ENCODE measurements around the gene PTTG1. TPM values are rescaled to one million over a fixed set of nuclear protein-coding genes. Genes with fewer than 3 reads are reported as not detected.
A peak's percentile ranks its signal among the peaks of the same experiment; 100 is the strongest.

PTTG1 gene
- total and polyA plus RNA-seq, 9 of the 15 experiments (the other 6 are each of a cell fraction or from before 2014, with no cell fraction given): 193 to 1,088 (median 349) TPM

DNA sequence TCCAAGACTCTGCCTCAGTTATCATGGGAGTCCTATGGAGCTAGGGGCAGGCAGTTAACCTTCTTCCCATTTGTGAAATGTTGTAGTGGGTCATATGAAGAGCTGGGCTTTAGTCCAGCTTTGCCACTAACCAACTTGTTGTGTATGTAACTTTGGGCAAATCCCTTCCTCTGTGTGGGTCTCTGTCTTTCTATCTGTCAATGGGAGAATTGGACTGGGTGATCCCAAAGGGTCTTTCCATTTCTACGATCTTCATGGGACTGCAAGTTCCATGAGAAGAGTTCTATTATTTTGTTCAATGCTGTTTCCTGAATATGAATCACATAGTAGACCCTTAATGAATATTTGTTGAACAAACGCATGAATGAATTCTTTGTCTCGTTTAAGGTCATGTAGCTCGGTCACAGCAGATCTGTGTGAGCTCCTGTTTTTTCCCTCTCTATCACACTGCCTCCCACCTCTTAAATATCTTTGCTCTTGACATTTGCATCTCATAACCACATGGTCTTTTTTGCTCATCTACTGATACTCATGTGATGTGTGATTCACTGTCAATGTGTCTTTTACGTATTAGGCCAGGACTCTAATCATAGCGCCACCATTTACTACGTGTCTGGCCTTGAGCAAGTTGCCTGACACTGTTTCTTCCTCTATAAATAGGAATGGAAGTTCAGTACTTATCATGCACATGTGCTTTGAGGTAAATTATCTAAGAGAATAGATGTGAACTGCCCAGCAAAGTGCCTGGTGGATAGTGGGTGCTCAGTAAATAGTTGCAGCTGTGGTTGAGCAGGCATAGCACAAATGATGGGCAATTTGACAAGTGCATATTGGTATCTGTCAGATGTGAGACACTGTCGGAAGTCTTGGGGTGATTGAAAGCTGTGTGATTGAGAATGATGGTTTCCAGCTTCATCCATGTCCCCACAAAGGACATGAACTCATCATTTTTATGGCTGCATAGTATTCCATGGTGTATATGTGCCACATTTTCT, 37.4 kb downstream of the PTTG1 start (continued):
- TF ChIP-seq MCM2 (IDR thresholded peaks at IDR 0.05; ENCODE audit: low read depth) (no peak), LCOR (CRISPR knock-in tag; IDR thresholded peaks at IDR 0.05) (no peak), ZBTB49 (CRISPR knock-in tag; IDR thresholded peaks at IDR 0.05; ENCODE audit: borderline replicate concordance) (no peak), ZNF707 (CRISPR knock-in tag; conservative IDR thresholded peaks at IDR 0.05) (no peak), NFE2 (IDR thresholded peaks at IDR 0.05; ENCODE audit: low read depth) (no peak)

GRCh38 chr5:160460377-160461049, 38.9 kb downstream of the PTTG1 start:
- Histone ChIP-seq H3K4me3 (no peak overlapping the region), H2AFZ (ENCODE audit: low read depth, low read length) (no peak overlapping the region), H4K20me1 (replicated peaks; ENCODE audit: control insufficient read depth, insufficient read depth, low read length) (no peaks in the 10 kb centered on the region), H3K9me1 (ENCODE audit: control insufficient read depth, insufficient read depth, low read length) (no peaks in the 10 kb centered on the region), H3K79me2 (ENCODE audit: control insufficient read depth, insufficient read depth, low read length) (no peaks in the 10 kb centered on the region), H3K9me3 (replicated peaks; ENCODE audit: control insufficient read depth, insufficient read depth, low read depth, low read length) (no peaks in the 10 kb centered on the region), H3K4me2 (ENCODE audit: insufficient read depth, low read length) (no peak overlapping the region), H3K27ac (ENCODE audit: extremely low read depth, low read depth, low read length) (no peak overlapping the region), H3K4me1 (replicated peaks in 1 of 2; ENCODE audit: control insufficient read depth in 2 of 2, insufficient read depth in 2 of 2, low read length in 2 of 2) (no peaks in the 10 kb centered on the region), H3K36me3 (ENCODE audit: control insufficient read depth, insufficient read depth, low read length) (no peaks in the 10 kb centered on the region), H3K27me3 (ENCODE audit: control insufficient read depth in 2 of 2, insufficient read depth in 2 of 2, low read length in 2 of 2) (no peaks in the 10 kb centered on the region; a peak in 1 of 5 replicates), H3K9ac (ENCODE audit: insufficient read depth in 1 of 2, low read depth in 2 of 2, low read length in 2 of 2) (no peak overlapping the region)
- 0% methylated on average over 4 of the region's 4 CpGs for WGBS (ENCODE audit: insufficient coverage, low coverage, missing lambda C conversion rate)
- ChIA-PET POLR2A (interaction anchor here (0.6 kb wide), 1 partner anchor 28 kb away, joined by 3 read pairs; no protein-coding TSS in a partner anchor), CTCF (ENCODE audit: low intra/inter-chr PET ratio) (no interaction called here)
- BruUV-seq (replicated peaks): no TSS peak
- DNase-seq (ENCODE audit: extremely low read depth in 1 of 4, low spot score in 3 of 4) (peak in 1 of 4 experiments; percentile 14), FAIRE-seq (no peak), ATAC-seq (peak; percentile 54; the same call in 1 of the 3 replicates)
- no peak for TF ChIP-seq MTA2 (IDR thresholded peaks at IDR 0.05; ENCODE audit: low read depth)
- TF ChIP-seq, protein P1, sequence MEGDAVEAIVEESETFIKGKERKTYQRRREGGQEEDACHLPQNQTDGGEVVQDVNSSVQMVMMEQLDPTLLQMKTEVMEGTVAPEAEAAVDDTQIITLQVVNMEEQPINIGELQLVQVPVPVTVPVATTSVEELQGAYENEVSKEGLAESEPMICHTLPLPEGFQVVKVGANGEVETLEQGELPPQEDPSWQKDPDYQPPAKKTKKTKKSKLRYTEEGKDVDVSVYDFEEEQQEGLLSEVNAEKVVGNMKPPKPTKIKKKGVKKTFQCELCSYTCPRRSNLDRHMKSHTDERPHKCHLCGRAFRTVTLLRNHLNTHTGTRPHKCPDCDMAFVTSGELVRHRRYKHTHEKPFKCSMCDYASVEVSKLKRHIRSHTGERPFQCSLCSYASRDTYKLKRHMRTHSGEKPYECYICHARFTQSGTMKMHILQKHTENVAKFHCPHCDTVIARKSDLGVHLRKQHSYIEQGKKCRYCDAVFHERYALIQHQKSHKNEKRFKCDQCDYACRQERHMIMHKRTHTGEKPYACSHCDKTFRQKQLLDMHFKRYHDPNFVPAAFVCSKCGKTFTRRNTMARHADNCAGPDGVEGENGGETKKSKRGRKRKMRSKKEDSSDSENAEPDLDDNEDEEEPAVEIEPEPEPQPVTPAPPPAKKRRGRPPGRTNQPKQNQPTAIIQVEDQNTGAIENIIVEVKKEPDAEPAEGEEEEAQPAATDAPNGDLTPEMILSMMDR (IDR thresholded peaks at IDR 0.05 in 2 of 3, conservative IDR thresholded peaks at IDR 0.05 in 1 of 3; ENCODE audit: insufficient read depth in 2 of 3, low read depth in 1 of 3, low read length in 3 of 3): peak; percentile 24 to 33 (median 28); a peak in 2 of 6 replicates
- TF ChIP-seq, protein P2, sequence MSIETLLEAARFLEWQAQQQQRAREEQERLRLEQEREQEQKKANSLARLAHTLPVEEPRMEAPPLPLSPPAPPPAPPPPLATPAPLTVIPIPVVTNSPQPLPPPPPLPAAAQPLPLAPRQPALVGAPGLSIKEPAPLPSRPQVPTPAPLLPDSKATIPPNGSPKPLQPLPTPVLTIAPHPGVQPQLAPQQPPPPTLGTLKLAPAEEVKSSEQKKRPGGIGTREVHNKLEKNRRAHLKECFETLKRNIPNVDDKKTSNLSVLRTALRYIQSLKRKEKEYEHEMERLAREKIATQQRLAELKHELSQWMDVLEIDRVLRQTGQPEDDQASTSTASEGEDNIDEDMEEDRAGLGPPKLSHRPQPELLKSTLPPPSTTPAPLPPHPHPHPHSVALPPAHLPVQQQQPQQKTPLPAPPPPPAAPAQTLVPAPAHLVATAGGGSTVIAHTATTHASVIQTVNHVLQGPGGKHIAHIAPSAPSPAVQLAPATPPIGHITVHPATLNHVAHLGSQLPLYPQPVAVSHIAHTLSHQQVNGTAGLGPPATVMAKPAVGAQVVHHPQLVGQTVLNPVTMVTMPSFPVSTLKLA (conservative IDR thresholded peaks at IDR 0.05): no peak
- in situ Hi-C loops (cut with MboI) (no loop called here), intact Hi-C loops (cut with micrococcal nuclease) (no loop called here)

All from K562 (cell line).